Raji (cell line): ENCODE measurements around the gene SLIT2.

Experiments
- POLR2A ChIP-seq: IDR thresholded peaks from 2 replicates; pipeline ENCODE4 v1.6.1; 2011; ENCODE audit warnings: low read depth, low read length, control low read depth; ENCODE audit not compliant: insufficient read depth

Gene SLIT2

GRCh38 chr4:20284990-20285389, 33.3 kb downstream of the SLIT2 start:
- TF ChIP-seq POLR2A: no peak

GRCh38 chr4:20287246-20287645, 35.5 kb downstream of the SLIT2 start:
- no peak for TF ChIP-seq POLR2A

- TF ChIP-seq POLR2A: no peak
These were observed 36.4 kb downstream of the SLIT2 start for GRCh38 chr4:20288047-20288650.

GRCh38 chr4:20288846-20289512, 37.3 kb downstream of the SLIT2 start:
- TF ChIP-seq POLR2A: no peak

- TF ChIP-seq POLR2A: no peak
These were observed 38.1 kb downstream of the SLIT2 start for GRCh38 chr4:20289782-20290181.

GRCh38 chr4:20292739-20293138, 41.0 kb downstream of the SLIT2 start:
- no peak for TF ChIP-seq POLR2A

- no peak for TF ChIP-seq POLR2A
These were observed 45.6 kb downstream of the SLIT2 start for GRCh38 chr4:20297261-20297660.

- TF ChIP-seq POLR2A: no peak
These were observed 46.1 kb downstream of the SLIT2 start for GRCh38 chr4:20297783-20298182.

GRCh38 chr4:20298455-20298854, 46.8 kb downstream of the SLIT2 start:
- TF ChIP-seq POLR2A: no peak

- no peak for TF ChIP-seq POLR2A
These were observed 47.3 kb downstream of the SLIT2 start for GRCh38 chr4:20298986-20299385.

GRCh38 chr4:20299515-20299914, 47.8 kb downstream of the SLIT2 start:
- TF ChIP-seq POLR2A: no peak

GRCh38 chr4:20301161-20301560, 49.5 kb downstream of the SLIT2 start:
- TF ChIP-seq POLR2A: no peak
